Panc1 (cell line): ENCODE data around the gene ITGB6. TPM values are rescaled to one million over a fixed set of nuclear protein-coding genes. Genes with fewer than 3 reads are reported as not detected.

Experiments used
- ATAC-seq: fragments of 200-7000 bp; cut with Tn5 transposase; 2 replicates; pipeline ENCODE4 v1.9.1; 2020; ENCODE audit warnings: mild to moderate bottlenecking, moderate library complexity
- BruUV-seq: library from RNA; stranded (reverse); fragments of 400-500 nt; replicated peaks from 2 replicates; lab custom pipeline; 2021; lab: Mats Ljungman, UMichigan
- CTCF ChIA-PET: fragments of 300-600 bp; sonication (Branson Sonifier 250); formaldehyde crosslinking; loops from one replicate; lab custom pipeline; 2022; ENCODE audit warnings: antibody characterized with exemption; lab: Charles Lee
- POLR2A ChIA-PET: fragments of 300-600 bp; sonication (Branson Sonifier 250); formaldehyde crosslinking; loops from one replicate; lab custom pipeline; 2022; ENCODE audit warnings: antibody characterized with exemption; lab: Charles Lee
- DNase-seq: peaks from one replicate; pipeline ENCODE4 v3.0.0-alpha.2; 2010; ENCODE audit warnings: low read depth, low spot score
- H3K27ac ChIP-seq: 2 replicates; pipeline ENCODE4 v1.5.1; 2011; ENCODE audit warnings: mild to moderate bottlenecking, low read length, inconsistent platforms
- H3K27me3 ChIP-seq: fragments of 200-500 bp; sonication (Bioruptor generic); 2 replicates; pipeline ENCODE4 v1.6.0; 2014; ENCODE audit warnings: low read length, inconsistent platforms; ENCODE audit not compliant: control insufficient read depth, insufficient read depth
- H3K36me3 ChIP-seq: fragments of 200-500 bp; sonication (Bioruptor generic); 2 replicates; pipeline ENCODE4 v1.5.1; 2014; ENCODE audit warnings: inconsistent platforms, mild to moderate bottlenecking, low read length, moderate library complexity; ENCODE audit not compliant: control insufficient read depth, insufficient read depth
- H3K4me1 ChIP-seq: 2 replicates; pipeline ENCODE4 v1.5.1; 2011; ENCODE audit warnings: inconsistent platforms, mild to moderate bottlenecking, low read length, moderate library complexity; ENCODE audit not compliant: control insufficient read depth, insufficient read depth
- H3K4me3 ChIP-seq, 2 experiments: 2 replicates each; pipeline ENCODE4 v1.5.1; 2011 to 2012; ENCODE audit warnings: low read depth in 2 of 2, low read length in 2 of 2, mild to moderate bottlenecking in 2 of 2, inconsistent platforms in 1 of 2, moderate library complexity in 1 of 2
- H3K9me3 ChIP-seq: fragments of 200-500 bp; sonication (Bioruptor generic); 2 replicates; pipeline ENCODE4 v1.5.1; 2014; ENCODE audit warnings: low read depth, mild to moderate bottlenecking, inconsistent platforms, low read length, moderate library complexity; ENCODE audit not compliant: control insufficient read depth, insufficient read depth
- POLR2AphosphoS5 ChIP-seq: IDR thresholded peaks from 2 replicates; pipeline ENCODE4 v1.6.1; 2012; ENCODE audit warnings: mild to moderate bottlenecking, low read depth, low read length, moderate library complexity
- SIN3A ChIP-seq: IDR thresholded peaks from 2 replicates; pipeline ENCODE4 v1.6.1; 2012; ENCODE audit warnings: low read depth, mild to moderate bottlenecking, low read length, moderate library complexity, borderline replicate concordance; ENCODE audit not compliant: insufficient read depth
- TCF7L2 ChIP-seq: IDR thresholded peaks from 2 replicates; pipeline ENCODE4 v1.6.1; 2011; ENCODE audit warnings: mild to moderate bottlenecking, low read depth, low read length, inconsistent platforms
- in situ Hi-C: cut with HindIII; loops from 2 replicates; pipeline ENCODE4 v1.10.0; 2016; ENCODE audit warnings: low sequenced_read_pairs, low pct_unique_long_range_greater_than_20kb
- intact Hi-C: fragments of 100-400 bp; cut with micrococcal nuclease; formaldehyde crosslinking; loops from one replicate; pipeline ENCODE4 v1.10.0; 2022; ENCODE audit not compliant: unreplicated experiment
- total RNA-seq: library from RNA; stranded (reverse); gene quantifications from one replicate; pipeline ENCODE4 v1.2.1, GENCODE V29; 2021; ENCODE audit not compliant: unreplicated experiment
- TF ChIP-seq, protein P1 (sequence below), 2 experiments: IDR thresholded peaks; 2 replicates each; pipeline ENCODE4 v1.6.1; 2011 to 2012; ENCODE audit warnings: low read depth in 2 of 2, control low read depth in 1 of 2, low read length in 1 of 2, mild to moderate bottlenecking in 1 of 2, moderate library complexity in 1 of 2; ENCODE audit not compliant: insufficient read depth in 1 of 2
- TF ChIP-seq, protein P2 (sequence below): fragments of 450-650 bp; IDR thresholded peaks from 2 replicates; pipeline ENCODE4 v1.5.1; 2017; ENCODE audit warnings: mild to moderate bottlenecking

ITGB6 gene
- total RNA-seq, 1 experiment from 2014 or later: 0.08 TPM

DNA sequence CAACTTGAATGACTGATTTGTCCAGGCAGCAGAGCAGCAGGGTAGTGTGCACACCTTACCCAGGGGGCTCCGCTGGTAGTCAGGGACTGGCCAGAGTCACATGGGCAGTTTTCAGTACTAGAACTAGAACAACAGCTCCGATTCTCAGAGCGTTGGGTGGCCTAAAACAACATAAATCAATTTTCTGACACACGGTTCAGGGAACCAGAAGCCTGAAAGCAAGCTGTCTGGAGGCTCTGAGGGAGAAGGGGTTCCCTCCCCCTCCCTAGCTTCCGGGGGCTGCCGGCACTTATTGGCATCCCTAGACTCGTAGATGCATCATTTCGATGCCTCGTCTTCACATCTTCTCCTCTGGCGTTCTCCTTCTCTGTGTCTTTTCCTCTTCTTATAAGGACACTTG, 13.4 kb upstream of the ITGB6 start:
- BruUV-seq: no TSS peak
- ATAC-seq (no peak), DNase-seq (no peak)
- intact Hi-C loops (no loop called here), in situ Hi-C loops (no loop called here)
- Histone ChIP-seq H3K4me1 (peaks cover 47% of the 10 kb centered on the region), H3K4me3 (no peak overlapping the region), H3K9me3 (no peaks in the 10 kb centered on the region), H3K36me3 (no peaks in the 10 kb centered on the region), H3K27me3 (no peaks in the 10 kb centered on the region), H3K27ac (peak overlapping the region; percentile 98)
- ChIA-PET POLR2A (no interaction called here), CTCF (no interaction called here)
- TF ChIP-seq SIN3A (no peak), POLR2AphosphoS5 (no peak), TCF7L2 (no peak)
- TF ChIP-seq, protein P1, sequence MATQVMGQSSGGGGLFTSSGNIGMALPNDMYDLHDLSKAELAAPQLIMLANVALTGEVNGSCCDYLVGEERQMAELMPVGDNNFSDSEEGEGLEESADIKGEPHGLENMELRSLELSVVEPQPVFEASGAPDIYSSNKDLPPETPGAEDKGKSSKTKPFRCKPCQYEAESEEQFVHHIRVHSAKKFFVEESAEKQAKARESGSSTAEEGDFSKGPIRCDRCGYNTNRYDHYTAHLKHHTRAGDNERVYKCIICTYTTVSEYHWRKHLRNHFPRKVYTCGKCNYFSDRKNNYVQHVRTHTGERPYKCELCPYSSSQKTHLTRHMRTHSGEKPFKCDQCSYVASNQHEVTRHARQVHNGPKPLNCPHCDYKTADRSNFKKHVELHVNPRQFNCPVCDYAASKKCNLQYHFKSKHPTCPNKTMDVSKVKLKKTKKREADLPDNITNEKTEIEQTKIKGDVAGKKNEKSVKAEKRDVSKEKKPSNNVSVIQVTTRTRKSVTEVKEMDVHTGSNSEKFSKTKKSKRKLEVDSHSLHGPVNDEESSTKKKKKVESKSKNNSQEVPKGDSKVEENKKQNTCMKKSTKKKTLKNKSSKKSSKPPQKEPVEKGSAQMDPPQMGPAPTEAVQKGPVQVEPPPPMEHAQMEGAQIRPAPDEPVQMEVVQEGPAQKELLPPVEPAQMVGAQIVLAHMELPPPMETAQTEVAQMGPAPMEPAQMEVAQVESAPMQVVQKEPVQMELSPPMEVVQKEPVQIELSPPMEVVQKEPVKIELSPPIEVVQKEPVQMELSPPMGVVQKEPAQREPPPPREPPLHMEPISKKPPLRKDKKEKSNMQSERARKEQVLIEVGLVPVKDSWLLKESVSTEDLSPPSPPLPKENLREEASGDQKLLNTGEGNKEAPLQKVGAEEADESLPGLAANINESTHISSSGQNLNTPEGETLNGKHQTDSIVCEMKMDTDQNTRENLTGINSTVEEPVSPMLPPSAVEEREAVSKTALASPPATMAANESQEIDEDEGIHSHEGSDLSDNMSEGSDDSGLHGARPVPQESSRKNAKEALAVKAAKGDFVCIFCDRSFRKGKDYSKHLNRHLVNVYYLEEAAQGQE (IDR thresholded peaks at IDR 0.05; ENCODE audit: insufficient read depth in 1 of 2, low read depth in 2 of 2, low read length in 1 of 2): no peak
- TF ChIP-seq, protein P2, sequence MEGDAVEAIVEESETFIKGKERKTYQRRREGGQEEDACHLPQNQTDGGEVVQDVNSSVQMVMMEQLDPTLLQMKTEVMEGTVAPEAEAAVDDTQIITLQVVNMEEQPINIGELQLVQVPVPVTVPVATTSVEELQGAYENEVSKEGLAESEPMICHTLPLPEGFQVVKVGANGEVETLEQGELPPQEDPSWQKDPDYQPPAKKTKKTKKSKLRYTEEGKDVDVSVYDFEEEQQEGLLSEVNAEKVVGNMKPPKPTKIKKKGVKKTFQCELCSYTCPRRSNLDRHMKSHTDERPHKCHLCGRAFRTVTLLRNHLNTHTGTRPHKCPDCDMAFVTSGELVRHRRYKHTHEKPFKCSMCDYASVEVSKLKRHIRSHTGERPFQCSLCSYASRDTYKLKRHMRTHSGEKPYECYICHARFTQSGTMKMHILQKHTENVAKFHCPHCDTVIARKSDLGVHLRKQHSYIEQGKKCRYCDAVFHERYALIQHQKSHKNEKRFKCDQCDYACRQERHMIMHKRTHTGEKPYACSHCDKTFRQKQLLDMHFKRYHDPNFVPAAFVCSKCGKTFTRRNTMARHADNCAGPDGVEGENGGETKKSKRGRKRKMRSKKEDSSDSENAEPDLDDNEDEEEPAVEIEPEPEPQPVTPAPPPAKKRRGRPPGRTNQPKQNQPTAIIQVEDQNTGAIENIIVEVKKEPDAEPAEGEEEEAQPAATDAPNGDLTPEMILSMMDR: no peak

DNA sequence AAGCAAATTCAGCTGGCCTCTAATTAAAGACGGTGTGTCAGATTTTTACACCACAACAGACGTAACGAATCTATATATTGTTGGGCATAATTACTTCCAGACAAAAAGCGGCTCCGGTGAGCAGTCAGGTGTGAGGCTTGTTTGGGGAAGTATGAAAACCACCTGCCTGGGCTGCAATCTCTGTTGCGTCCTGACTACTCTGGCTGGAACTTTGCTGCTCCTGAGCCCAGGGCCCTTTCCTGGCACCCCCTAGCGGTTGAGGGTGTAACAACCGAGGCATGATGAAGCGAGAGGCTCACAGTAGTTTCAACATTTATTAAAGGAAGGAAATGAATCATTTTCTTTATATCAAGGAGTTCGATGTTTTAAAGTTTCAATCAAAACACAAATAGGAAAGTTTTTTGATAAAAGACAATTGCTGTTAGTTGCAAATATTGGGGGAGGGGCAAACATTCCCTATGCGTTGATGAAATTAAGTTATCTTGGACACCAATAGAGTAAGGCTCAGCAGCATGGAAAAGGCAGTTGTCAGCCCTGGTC, 10.6 kb upstream of the ITGB6 start:
- H3K4me3 ChIP-seq: no peak overlapping the region
- no TSS peak for BruUV-seq
- peaks cover 5% of the 10 kb centered on the region; the same call in 1 of the 2 replicates for H3K9me3 ChIP-seq
- peaks cover 73% of the 10 kb centered on the region for H3K4me1 ChIP-seq
- no peak for TF ChIP-seq TCF7L2
- no peak for TF ChIP-seq SIN3A
- TF ChIP-seq, protein P2: peak; percentile 96
- TF ChIP-seq, protein P1 (IDR thresholded peaks at IDR 0.05; ENCODE audit: insufficient read depth in 1 of 2, low read depth in 2 of 2, low read length in 1 of 2): no peak
- intact Hi-C loops: loop anchor here (2.0 kb wide), 1 partner anchor 100 kb away; no protein-coding TSS in a partner anchor
- no peaks in the 10 kb centered on the region for H3K36me3 ChIP-seq
- DNase-seq (no peak), ATAC-seq (0 out of 2 replicates have a peak, but pooled peaks have one; percentile 33)
- ChIA-PET CTCF (interaction anchor here (0.7 to 1.9 kb wide), 2 partner anchors 100 to 208 kb away, joined by 3 to 4 read pairs; no protein-coding TSS in a partner anchor), POLR2A (no interaction called here)
- H3K27ac ChIP-seq: peak overlapping the region; percentile 98
- in situ Hi-C loops: no loop called here
- no peaks in the 10 kb centered on the region for H3K27me3 ChIP-seq
